ENCODE data around the gene SPC24.

DNA sequence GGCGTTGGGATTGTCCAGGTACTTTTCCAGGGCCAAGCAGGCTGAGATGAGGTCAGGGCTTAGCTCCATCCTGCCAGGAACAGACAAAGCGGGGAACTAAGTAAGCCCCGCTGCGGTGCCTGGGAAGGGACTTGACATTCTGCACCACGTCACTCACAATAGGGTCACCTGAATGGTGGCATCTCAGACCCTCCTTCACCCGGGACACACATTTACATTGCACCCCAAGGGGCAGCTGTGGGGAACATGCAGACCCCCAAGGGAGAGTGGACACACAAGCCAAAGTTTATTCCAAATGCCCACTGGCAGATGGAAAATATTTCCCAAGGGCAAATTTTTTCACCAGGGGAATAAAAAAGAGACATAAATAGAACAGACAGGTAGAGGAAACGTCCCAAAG, 20.3 kb upstream of the SPC24 start:
- TF ChIP-seq POLR2A (IDR thresholded peaks at IDR 0.05) (no peak), POLR2AphosphoS5 (IDR thresholded peaks at IDR 0.05; ENCODE audit: insufficient read depth in 1 of 2, low read depth in 1 of 2) (no peak)

Data from vagina (tissue), 2 donors.